AG04449 (cell line): ENCODE data around the gene PSENEN.

ENCODE experiments used
- CTCF ChIA-PET: fragments of 350-600 bp; formaldehyde crosslinking; extraction: SDS; loops from one replicate; lab custom pipeline; 2021; ENCODE audit warnings: antibody characterized with exemption; lab: Yijun Ruan, JAX
- POLR2A ChIA-PET: fragments of 400-600, 350-600 bp; formaldehyde crosslinking; extraction: SDS; loops from one replicate; lab custom pipeline; 2020; ENCODE audit warnings: antibody characterized with exemption, inconsistent platforms; lab: Yijun Ruan, JAX
- DNase-seq: peaks from one replicate; pipeline ENCODE4 v3.0.0-alpha.2; 2010; ENCODE audit warnings: low read depth, low spot score
- H3K4me3 ChIP-seq: 2 replicates; pipeline ENCODE4 v1.5.1; 2011; ENCODE audit warnings: low read depth, mild to moderate bottlenecking, control low read depth, low read length
- CTCF ChIP-seq: IDR thresholded peaks from one replicate; pipeline ENCODE4 v1.5.1; 2011; ENCODE audit warnings: mild to moderate bottlenecking, moderate library complexity, low read length, control low read depth, inconsistent platforms; ENCODE audit not compliant: insufficient read depth; ENCODE audit errors: missing control alignments

Gene PSENEN

DNA sequence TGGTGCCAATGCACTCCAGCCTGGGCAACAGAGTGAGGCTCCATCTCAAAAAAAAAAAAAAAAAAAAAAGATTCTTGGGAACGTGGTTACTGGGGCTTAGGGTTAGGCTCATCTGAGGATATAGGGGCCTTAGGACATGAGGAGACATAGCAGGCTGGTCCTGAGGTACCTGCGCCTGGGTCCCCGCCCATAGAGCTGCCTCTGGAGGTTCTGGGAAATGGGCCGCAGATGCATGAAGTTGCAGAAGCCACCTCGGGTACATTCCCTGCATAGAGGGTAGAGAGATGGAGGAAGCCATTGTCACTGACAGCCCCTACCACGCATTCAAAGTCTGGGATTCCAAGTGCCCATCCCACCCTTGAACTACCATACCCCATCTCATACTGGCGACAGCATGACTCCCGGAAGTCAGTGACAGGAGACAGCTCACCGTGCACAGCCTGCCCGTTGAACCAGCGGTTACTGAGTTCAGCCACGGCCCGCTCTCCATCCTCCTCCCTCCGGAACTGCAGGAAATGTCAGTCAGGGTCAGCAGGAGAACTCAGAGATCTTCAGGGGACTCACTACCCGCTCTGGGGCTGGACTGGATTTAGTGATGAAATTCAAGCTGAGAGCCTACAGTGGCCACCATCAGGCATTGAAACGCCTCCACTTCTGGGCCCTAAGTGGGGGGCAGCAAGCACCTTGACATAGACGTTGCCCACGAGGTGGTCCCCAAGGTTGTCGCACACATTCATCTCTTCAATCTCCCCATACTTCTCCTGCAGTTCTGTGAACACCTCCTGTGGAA, 1.6 kb upstream of the PSENEN start:
- CTCF ChIA-PET: interaction anchor here (1.3 to 1.6 kb wide), 4 partner anchors 26 to 189 kb away, joined by 3 to 8 read pairs (median 6); partner anchors contain the start of gene KMT2B
- no peak for TF ChIP-seq CTCF
- POLR2A ChIA-PET: interaction anchor here (0.9 to 2.4 kb wide), 2 partner anchors 13 kb away, joined by 3 to 7 read pairs; partner anchors contain the start of gene HSPB6
- DNase-seq: no peak
- H3K4me3 ChIP-seq: no peak overlapping the region

GRCh38 chr19:35744430-35745327, 772 bp upstream of the PSENEN start:
- peak; percentile 67 for DNase-seq
- CTCF ChIA-PET: interaction anchor here (1.0 to 1.6 kb wide), 6 partner anchors 13 to 188 kb away, joined by 4 to 8 read pairs (median 5); partner anchors contain the start of genes KMT2B and PROSER3
- H3K4me3 ChIP-seq: peak overlapping the region; percentile 88
- peak; percentile 55 for TF ChIP-seq CTCF
- POLR2A ChIA-PET: interaction anchor here (0.5 to 2.4 kb wide), 6 partner anchors 12 to 186 kb away, joined by 3 to 7 read pairs (median 4); partner anchors contain the start of gene HSPB6

DNA sequence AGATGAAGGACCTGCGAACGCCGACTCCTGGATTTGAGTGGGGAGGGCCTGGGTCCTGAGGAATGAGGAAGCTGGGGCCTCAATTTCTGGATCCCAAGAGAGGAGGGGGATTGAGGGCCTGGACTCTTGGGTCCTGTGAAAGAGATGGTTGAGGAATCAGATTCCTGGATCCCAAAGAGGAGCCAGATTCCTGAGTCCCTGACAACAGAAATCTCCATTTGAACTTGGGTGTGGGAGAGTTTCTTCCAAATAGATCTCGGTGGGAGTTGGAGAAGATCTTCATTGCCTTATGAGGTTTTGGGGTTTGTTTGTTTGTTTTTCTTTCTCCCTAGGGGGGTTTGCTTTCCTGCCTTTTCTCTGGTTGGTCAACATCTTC, 624 bp downstream of the PSENEN start:
- DNase-seq: no peak
- ChIA-PET CTCF (interaction anchor here (1.0 to 1.6 kb wide), 4 partner anchors 11 to 73 kb away, joined by 3 to 6 read pairs (median 4); partner anchors contain the start of gene PROSER3), POLR2A (interaction anchor here (0.6 to 2.4 kb wide), 4 partner anchors 11 to 185 kb away, joined by 3 to 7 read pairs (median 4); partner anchors contain the start of gene HSPB6)
- no peak for TF ChIP-seq CTCF
- peak overlapping the region; percentile 84 for H3K4me3 ChIP-seq

DNA sequence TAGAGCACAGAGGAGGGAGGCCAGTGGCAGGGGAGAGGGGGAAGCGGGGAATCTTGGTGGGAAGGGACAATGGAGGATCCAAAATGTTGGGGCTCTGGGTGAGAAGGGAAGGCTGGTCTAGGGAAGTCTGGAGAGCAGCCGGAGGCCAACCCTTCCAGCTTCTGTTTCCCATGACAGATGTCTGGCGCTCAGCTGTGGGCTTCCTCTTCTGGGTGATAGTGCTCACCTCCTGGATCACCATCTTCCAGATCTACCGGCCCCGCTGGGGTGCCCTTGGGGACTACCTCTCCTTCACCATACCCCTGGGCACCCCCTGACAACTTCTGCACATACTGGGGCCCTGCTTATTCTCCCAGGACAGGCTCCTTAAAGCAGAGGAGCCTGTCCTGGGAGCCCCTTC, 1.1 kb downstream of the PSENEN start:
- H3K4me3 ChIP-seq: peak overlapping the region; percentile 84
- ChIA-PET POLR2A (no interaction called here), CTCF (interaction anchor here (1.5 to 1.6 kb wide), 2 partner anchors 11 to 47 kb away, joined by 3 to 4 read pairs; partner anchors contain the start of gene PROSER3)
- DNase-seq: no peak
- no peak for TF ChIP-seq CTCF

GRCh38 chr19:35748106-35749020, 2.9 kb downstream of the PSENEN start, which contains the start of gene LIN37:
TSS of gene LIN37 (plus strand) at chr19:35748576. CDS start at chr19:35748725, 149 bp downstream.
- ChIA-PET CTCF (interaction anchor here (0.8 to 1.6 kb wide), 5 partner anchors 8 to 183 kb away, joined by 3 to 5 read pairs (median 3); no protein-coding TSS in a partner anchor), POLR2A (interaction anchor here (0.8 to 1.3 kb wide), 6 partner anchors 8 to 100 kb away, joined by 3 to 14 read pairs (median 4); partner anchors contain the start of genes COX6B1, HSPB6 and PROSER3)
- no peak for TF ChIP-seq CTCF
- H3K4me3 ChIP-seq: peak within 1 kb of the TSS; percentile 100
- peak; percentile 98 for DNase-seq
